Neural cell (in vitro differentiated cells): Measurements from ENCODE around the gene EIF4A3. TPM values are rescaled to one million over a fixed set of nuclear protein-coding genes. Genes with fewer than 3 reads are reported as not detected.

Experiments used
- H2AFZ ChIP-seq: fragments of 200-600, 300-800 bp; sonication (generic), shearing (Covaris generic); 2 replicates; pipeline ENCODE4 v1.6.0; 2014; ENCODE audit warnings: low read depth, mild to moderate bottlenecking, antibody characterized with exemption, low read length, moderate library complexity
- H3F3A ChIP-seq: fragments of 200-600 bp; shearing (Covaris generic); 2 replicates; pipeline ENCODE4 v1.6.1; 2016; ENCODE audit warnings: mild to moderate bottlenecking, moderate library complexity, mixed read lengths, antibody characterized with exemption, low read length; ENCODE audit not compliant: insufficient read depth, poor library complexity, severe bottlenecking
- H3K27ac ChIP-seq: fragments of 200-600, 300-800 bp; sonication (generic), shearing (Covaris generic); 2 replicates; pipeline ENCODE4 v1.5.1; 2014; ENCODE audit warnings: mild to moderate bottlenecking, low read length, moderate library complexity
- H3K27me3 ChIP-seq: fragments of 300-800, 200-600 bp; sonication (generic), shearing (Covaris generic); 2 replicates; pipeline ENCODE4 v1.6.0; 2014; ENCODE audit warnings: mild to moderate bottlenecking, low read depth, low read length, moderate library complexity; ENCODE audit not compliant: insufficient read depth
- H3K36me3 ChIP-seq: fragments of 300-800, 200-600 bp; sonication (generic), shearing (Covaris generic); 2 replicates; pipeline ENCODE4 v1.5.1; 2014; ENCODE audit warnings: mild to moderate bottlenecking, antibody characterized with exemption, low read length, moderate library complexity; ENCODE audit not compliant: insufficient read depth
- H3K4me2 ChIP-seq: fragments of 300-800, 200-600 bp; sonication (generic), shearing (Covaris generic); 2 replicates; pipeline ENCODE4 v1.6.0; 2014; ENCODE audit warnings: mild to moderate bottlenecking, low read length
- H3K4me3 ChIP-seq: fragments of 300-800, 200-600 bp; sonication (generic), shearing (Covaris generic); 2 replicates; pipeline ENCODE4 v1.5.1; 2014; ENCODE audit warnings: mild to moderate bottlenecking, low read length, moderate library complexity
- H3K79me2 ChIP-seq: fragments of 200-600 bp; shearing (Covaris generic); replicated peaks from 2 replicates; pipeline ENCODE4 v1.6.0; 2014; ENCODE audit warnings: mild to moderate bottlenecking, low read length, moderate library complexity; ENCODE audit not compliant: insufficient read depth
- H3K9ac ChIP-seq: fragments of 300-800, 200-600 bp; sonication (generic), shearing (Covaris generic); 2 replicates; pipeline ENCODE4 v1.6.1; 2016; ENCODE audit warnings: mild to moderate bottlenecking, low read length, mixed read lengths
- H3K9me2 ChIP-seq: fragments of 200-600 bp; shearing (Covaris generic); 2 replicates; pipeline ENCODE4 v1.6.1; 2016; ENCODE audit warnings: mild to moderate bottlenecking, low read length, mixed read lengths; ENCODE audit not compliant: insufficient read depth
- H3K9me3 ChIP-seq: fragments of 200-600, 300-800 bp; sonication (generic), shearing (Covaris generic); 2 replicates; pipeline ENCODE4 v1.6.1; 2016; ENCODE audit warnings: mild to moderate bottlenecking, mixed run types, low read length, moderate library complexity, mixed read lengths
- H4K20me1 ChIP-seq: fragments of 200-600 bp; shearing (Covaris generic); 2 replicates; pipeline ENCODE4 v1.6.1; 2016; ENCODE audit warnings: mild to moderate bottlenecking, mixed run types; ENCODE audit not compliant: insufficient read depth
- CTCF ChIP-seq: fragments of 450-650 bp; IDR thresholded peaks from 2 replicates; pipeline ENCODE4 v1.5.1; 2014; ENCODE audit warnings: antibody characterized with exemption, mild to moderate bottlenecking, moderate library complexity; ENCODE audit not compliant: poor library complexity, severe bottlenecking
- EP300 ChIP-seq: fragments of 450-650 bp; conservative IDR thresholded peaks from 2 replicates; pipeline ENCODE4 v1.6.1; 2014; ENCODE audit warnings: antibody characterized with exemption, mild to moderate bottlenecking, moderate library complexity; ENCODE audit not compliant: poor library complexity, severe bottlenecking
- EZH2 ChIP-seq: fragments of 200-600, 300-800 bp; shearing (Covaris generic), sonication (generic); IDR thresholded peaks from 2 replicates; pipeline ENCODE4 v1.6.1; 2014; ENCODE audit warnings: antibody characterized with exemption, low read length, borderline replicate concordance, mild to moderate bottlenecking; ENCODE audit not compliant: insufficient read depth, poor library complexity, severe bottlenecking
- POLR2AphosphoS5 ChIP-seq: IDR thresholded peaks from 2 replicates; pipeline ENCODE4 v1.6.1; 2012
- RAD21 ChIP-seq: fragments of 450-650 bp; conservative IDR thresholded peaks from 2 replicates; pipeline ENCODE4 v1.6.1; 2014; ENCODE audit warnings: antibody characterized with exemption, mild to moderate bottlenecking, moderate library complexity
- REST ChIP-seq: IDR thresholded peaks from 2 replicates; pipeline ENCODE4 v1.6.1; 2012; ENCODE audit warnings: borderline replicate concordance
- SMC3 ChIP-seq: fragments of 450-650 bp; conservative IDR thresholded peaks from 2 replicates; pipeline ENCODE4 v1.6.1; 2014; ENCODE audit warnings: antibody characterized with exemption, mild to moderate bottlenecking, moderate library complexity; ENCODE audit not compliant: poor library complexity
- polyA plus RNA-seq: library from polyadenylated mRNA; depleted of rRNA; stranded (reverse); fragments of >200 nt; gene quantifications from 2 replicates; pipeline ENCODE4 v1.2.3, GENCODE V29; 2014

Gene EIF4A3
- polyA plus RNA-seq, 1 donor from 2014 or later = 109 TPM

DNA sequence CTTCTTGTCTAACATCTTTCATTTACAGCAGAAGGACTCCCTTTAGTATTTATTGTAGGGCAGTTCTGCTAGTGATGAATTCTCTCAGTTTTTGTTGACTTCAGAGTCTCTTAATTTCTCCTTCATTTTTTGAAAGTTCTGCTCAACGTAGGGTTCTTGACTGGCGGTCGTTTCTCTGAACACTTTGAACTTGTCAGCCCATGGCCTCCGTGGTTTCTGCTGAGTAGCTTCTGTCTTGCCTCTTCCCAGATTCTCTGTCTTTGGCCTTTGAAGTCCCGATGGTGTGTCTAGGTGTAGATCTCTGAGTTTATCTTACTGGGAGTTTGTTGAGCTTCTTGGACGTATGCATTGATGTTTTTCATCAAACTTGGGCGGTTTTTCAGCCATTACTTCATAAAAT, 32.2 kb downstream of the EIF4A3 start:
- no peaks in the 10 kb centered on the region for H3K27me3 ChIP-seq
- no peaks in the 10 kb centered on the region for H3K36me3 ChIP-seq
- no peaks in the 10 kb centered on the region for H3K9me3 ChIP-seq

GRCh38 chr17:80113033-80113484, 33.9 kb downstream of the EIF4A3 start:
- Histone ChIP-seq H4K20me1 (no peaks in the 10 kb centered on the region), H3K9me3 (no peaks in the 10 kb centered on the region), H3K27me3 (no peaks in the 10 kb centered on the region), H2AFZ (no peak overlapping the region), H3K4me2 (no peak overlapping the region), H3K27ac (no peak overlapping the region), H3K9me2 (no peaks in the 10 kb centered on the region), H3K4me3 (no peak overlapping the region), H3K36me3 (no peaks in the 10 kb centered on the region), H3F3A (no peaks in the 10 kb centered on the region), H3K9ac (no peak overlapping the region), H3K79me2 (no peaks in the 10 kb centered on the region)
- TF ChIP-seq SMC3 (no peak), EP300 (no peak), CTCF (no peak), EZH2 (no peak), RAD21 (no peak), POLR2AphosphoS5 (no peak)

More for the DNA sequence above, 32.2 kb downstream of the EIF4A3 start:
- no peak overlapping the region for H3K4me3 ChIP-seq
- H4K20me1 ChIP-seq = no peaks in the 10 kb centered on the region
- H3K9ac ChIP-seq = no peak overlapping the region
- H3K4me2 ChIP-seq = no peak overlapping the region
- H2AFZ ChIP-seq = no peak overlapping the region
- no peaks in the 10 kb centered on the region for H3K9me2 ChIP-seq
- TF ChIP-seq CTCF = no peak
- no peaks in the 10 kb centered on the region for H3F3A ChIP-seq
- no peak overlapping the region for H3K27ac ChIP-seq
- no peaks in the 10 kb centered on the region for H3K79me2 ChIP-seq

DNA sequence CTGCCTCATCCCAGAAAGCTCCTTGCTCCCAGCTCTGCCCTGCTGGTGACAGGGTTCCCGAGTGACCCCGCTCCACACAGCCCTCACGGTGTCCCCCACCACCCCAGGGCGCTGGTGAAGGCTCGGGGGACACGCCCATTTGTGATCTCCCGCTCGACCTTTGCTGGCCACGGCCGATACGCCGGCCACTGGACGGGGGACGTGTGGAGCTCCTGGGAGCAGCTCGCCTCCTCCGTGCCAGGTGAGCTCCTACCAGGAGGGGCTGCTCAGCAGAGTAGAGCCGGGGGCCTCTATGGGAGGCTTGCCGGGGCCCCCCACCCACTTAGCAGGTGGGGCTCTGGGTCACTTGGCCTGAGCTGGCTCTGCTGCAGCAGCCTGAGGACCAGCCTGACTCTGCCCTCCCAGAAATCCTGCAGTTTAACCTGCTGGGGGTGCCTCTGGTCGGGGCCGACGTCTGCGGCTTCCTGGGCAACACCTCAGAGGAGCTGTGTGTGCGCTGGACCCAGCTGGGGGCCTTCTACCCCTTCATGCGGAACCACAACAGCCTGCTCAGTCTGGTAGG, 34.4 kb downstream of the EIF4A3 start:
- Histone ChIP-seq H4K20me1 (no peaks in the 10 kb centered on the region), H3K27ac (no peak overlapping the region), H3K9ac (no peak overlapping the region), H3K9me3 (no peaks in the 10 kb centered on the region), H3K9me2 (no peaks in the 10 kb centered on the region), H2AFZ (no peak overlapping the region), H3K79me2 (no peaks in the 10 kb centered on the region), H3K36me3 (no peaks in the 10 kb centered on the region), H3F3A (no peaks in the 10 kb centered on the region), H3K4me3 (no peak overlapping the region), H3K4me2 (no peak overlapping the region), H3K27me3 (no peaks in the 10 kb centered on the region)
- TF ChIP-seq SMC3 = no peak
- TF ChIP-seq POLR2AphosphoS5 = no peak
- no peak for TF ChIP-seq EZH2
- TF ChIP-seq REST = no peak
